ENCODE measurements around the gene DSTYK.
A peak's percentile ranks its signal among the peaks of the same experiment; 100 is the strongest.

DNA sequence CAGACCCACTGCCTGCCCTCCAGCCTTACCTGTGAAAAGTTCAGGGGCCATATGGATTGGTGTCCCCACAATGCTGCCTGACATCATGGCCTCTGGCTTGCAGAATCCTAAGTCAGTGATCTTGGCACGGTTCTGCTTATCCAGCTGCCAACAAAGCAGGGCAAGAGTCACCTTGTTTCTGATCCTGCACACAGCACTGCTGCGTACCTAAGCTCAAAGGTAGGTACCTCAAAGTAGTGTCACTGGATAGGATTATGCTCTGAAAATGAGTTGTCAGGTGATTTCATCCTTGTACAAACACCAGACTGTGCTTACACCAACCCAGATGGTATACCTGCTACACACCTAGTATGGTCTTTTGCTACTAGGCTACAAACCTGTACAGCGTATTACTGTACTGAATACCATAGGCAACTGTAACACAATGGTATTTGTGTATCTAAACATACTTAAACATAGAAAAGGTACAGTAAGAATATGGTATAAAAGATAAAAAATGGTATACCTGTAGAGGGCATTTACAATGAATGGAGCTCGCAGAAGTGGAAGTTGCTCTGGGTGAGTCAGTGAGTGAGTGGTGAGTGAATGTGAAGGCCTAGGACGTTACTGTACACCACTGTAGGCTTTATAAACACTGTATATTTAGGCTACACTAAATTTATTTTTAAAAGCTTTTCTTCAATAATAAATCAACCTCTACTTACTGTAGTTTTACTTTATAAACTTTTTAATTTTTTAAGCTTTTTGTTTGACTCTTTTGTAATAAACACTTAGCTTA lies 60.7 kb downstream of the DSTYK start:
- TF ChIP-seq, protein P1, sequence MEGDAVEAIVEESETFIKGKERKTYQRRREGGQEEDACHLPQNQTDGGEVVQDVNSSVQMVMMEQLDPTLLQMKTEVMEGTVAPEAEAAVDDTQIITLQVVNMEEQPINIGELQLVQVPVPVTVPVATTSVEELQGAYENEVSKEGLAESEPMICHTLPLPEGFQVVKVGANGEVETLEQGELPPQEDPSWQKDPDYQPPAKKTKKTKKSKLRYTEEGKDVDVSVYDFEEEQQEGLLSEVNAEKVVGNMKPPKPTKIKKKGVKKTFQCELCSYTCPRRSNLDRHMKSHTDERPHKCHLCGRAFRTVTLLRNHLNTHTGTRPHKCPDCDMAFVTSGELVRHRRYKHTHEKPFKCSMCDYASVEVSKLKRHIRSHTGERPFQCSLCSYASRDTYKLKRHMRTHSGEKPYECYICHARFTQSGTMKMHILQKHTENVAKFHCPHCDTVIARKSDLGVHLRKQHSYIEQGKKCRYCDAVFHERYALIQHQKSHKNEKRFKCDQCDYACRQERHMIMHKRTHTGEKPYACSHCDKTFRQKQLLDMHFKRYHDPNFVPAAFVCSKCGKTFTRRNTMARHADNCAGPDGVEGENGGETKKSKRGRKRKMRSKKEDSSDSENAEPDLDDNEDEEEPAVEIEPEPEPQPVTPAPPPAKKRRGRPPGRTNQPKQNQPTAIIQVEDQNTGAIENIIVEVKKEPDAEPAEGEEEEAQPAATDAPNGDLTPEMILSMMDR (conservative IDR thresholded peaks at IDR 0.05; ENCODE audit: low read depth, low read length) = 0 out of 2 replicates have a peak, but pooled peaks have one; percentile 22
- TF ChIP-seq EZH2 (IDR thresholded peaks at IDR 0.05; ENCODE audit: low read length, unreplicated experiment) (no peak), EZH2phosphoT487 (IDR thresholded peaks at IDR 0.05; ENCODE audit: borderline replicate concordance, low read length) (no peak)

Data from PC-3 (cell line).